ENCODE results near the gene TSHZ2.

DNA sequence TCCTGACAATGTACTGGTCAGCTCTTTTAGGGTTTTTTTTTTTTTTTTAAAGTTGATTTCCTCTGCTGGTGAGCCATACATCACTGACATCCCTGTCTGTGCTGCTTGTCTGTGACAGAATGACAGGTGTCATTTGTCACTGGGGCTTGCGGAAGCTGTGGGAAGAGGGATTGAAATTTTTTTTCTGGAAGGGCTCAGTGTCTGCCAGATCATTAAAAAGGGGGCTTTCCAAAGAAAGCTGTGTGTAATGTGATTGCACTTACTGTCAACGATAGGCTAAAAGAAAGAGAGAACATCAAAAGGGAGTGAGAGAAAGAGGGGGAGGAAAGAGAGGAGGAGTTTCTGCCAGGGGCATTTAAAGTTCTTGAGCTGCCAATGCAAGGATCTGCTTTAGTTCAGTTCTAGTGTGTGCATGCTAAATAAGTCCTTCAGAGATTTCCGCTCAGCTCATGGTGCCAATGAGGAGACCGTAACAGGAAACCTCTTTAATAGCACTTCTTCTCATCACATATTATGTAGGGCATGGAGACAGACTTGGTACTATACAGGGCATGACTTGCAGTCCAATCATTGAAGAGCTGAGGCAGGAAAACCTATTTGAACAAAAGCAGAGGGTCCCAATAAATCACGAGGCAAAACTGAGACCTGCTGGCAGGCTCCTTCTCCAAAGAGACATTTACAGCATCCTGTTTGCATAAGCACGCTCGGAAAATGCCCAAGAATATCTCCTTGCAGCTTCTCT lies 177.2 kb downstream of the TSHZ2 start:
- TF ChIP-seq CTCF (IDR thresholded peaks at IDR 0.05) (no peak), POLR2A (IDR thresholded peaks at IDR 0.05) (no peak), POLR2AphosphoS5 (IDR thresholded peaks at IDR 0.05) (peak in 1 of 3 donors; percentile 11), EP300 (IDR thresholded peaks at IDR 0.05; ENCODE audit: low read depth) (no peak)
